T follicular helper cell (primary cell): ENCODE results near the gene TLR4.

ENCODE experiments used
- DNase-seq: peaks from one replicate; pipeline ENCODE4 v3.0.0-alpha.2; 2020; ENCODE audit warnings: low read depth
- total RNA-seq, 2 experiments: gene quantifications; one replicate each; lab custom pipeline; 2026; lab: John Stamatoyannopoulos, UW

TLR4 gene
- total RNA-seq: 0 reads per million in 2 experiments

DNA sequence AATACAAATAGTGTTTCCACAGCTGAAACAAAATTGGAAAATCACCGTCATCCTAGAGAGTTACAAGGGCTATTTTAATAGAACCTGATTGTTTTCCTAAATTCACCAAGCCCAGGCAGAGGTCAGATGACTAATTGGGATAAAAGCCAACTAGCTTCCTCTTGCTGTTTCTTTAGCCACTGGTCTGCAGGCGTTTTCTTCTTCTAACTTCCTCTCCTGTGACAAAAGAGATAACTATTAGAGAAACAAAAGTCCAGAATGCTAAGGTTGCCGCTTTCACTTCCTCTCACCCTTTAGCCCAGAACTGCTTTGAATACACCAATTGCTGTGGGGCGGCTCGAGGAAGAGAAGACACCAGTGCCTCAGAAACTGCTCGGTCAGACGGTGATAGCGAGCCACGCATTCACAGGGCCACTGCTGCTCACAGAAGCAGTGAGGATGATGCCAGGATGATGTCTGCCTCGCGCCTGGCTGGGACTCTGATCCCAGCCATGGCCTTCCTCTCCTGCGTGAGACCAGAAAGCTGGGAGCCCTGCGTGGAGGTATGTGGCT is at the start of gene TLR4:
Gene TLR4 (plus strand): TSS at position 380 of the 552 bp plus-strand sequence. CDS start 70 bp downstream, at position 450.
- no peak for DNase-seq

DNA sequence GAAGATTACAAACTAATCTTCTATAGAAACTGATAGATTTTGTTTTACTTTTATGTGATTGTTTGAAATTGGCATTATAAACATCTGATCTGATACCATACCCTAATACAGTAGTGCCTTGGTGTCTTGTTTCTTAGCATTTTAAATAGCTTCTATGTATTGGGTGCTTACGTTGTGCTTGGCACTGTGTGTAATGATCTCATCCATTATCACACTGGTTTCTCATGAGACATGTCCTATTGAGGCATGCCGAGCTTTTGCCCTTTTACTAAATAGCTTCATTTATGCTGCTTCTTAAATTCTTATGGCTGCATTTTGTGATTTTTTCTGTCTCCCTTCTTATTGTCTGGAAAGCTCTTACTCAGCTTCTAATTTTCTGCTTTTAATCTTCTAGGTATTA is 48.2 kb upstream of the TLR4 start:
- DNase-seq: no peak

GRCh38 chr9:117662651-117663050 is 41.6 kb upstream of the TLR4 start:
- no peak for DNase-seq

- no peak for DNase-seq
Observed at GRCh38 chr9:117664419-117664818, 39.8 kb upstream of the TLR4 start.

DNA sequence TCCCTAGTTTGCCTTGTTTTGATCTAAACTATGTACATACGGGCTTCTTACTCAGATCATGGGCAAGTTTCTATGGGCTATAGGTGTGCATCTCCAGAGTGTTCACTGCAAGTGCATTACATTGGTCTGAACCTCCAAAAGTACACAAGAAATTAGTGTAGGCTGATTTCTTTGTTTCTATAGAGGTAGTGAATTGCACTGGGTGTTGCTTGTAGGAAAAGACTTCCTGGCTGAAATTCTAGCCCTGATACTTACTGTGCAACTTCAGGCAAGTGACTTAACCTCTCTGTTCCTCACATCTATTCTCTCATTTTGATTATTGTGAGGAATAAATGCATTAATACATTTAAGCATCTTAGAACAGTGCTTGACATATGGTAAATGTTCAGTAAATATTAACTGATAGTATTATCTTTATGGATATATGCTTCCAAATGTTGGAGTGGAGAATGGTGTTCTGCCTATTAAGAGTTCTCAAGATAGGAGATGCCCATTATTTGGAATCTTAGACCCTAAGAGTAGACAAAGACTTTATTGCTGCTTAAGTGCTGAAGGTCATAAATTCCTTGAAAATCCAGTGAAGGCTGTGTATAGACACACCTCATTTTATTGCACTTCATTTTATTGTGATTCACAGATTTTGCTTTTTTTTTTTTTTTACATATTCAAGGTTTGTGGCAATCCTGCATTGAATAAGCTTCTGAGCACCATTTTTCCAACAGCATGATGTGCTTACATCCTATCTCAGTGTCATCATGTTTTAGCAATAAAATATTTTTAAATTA is 38.4 kb upstream of the TLR4 start:
- no peak for DNase-seq

- DNase-seq: no peak
Observed at GRCh38 chr9:117671468-117671867, 32.7 kb upstream of the TLR4 start.

DNA sequence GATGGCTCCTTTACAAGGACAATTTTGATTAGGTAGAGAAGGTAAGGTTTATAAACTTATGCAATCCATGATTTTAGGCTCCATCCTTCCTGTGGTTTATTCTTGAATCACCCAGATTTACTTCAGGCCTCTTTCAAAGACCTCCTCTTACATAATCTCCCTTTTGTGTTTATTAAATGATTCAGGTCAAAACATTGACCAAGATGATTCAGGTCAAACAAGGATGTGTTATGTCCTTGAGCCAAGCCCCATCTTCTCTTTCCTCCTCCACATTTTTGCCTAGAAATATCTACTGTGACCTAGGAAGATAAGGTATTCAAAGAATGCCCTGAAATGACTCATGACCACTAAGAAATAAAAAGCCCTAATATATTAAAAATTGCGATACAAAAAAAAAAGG is 31.8 kb upstream of the TLR4 start:
- no peak for DNase-seq

DNA sequence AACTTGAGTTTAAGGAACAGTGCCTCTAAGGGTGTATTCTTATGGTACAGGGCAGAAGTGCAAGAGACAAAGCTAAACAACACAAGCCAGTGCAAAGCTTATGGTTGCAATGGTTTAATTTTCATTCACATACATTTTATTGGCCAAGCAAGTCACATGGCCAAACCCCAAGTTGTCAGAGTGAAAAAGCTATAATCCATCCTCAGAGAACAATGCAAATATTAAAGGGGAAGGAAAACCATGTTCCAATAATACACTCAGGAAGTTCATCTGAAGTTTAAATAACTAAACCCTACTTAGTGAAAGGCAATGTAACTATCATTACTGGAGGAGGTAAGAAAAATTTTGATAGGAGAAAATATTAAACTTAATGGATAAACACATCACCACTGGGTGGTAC is 26.6 kb upstream of the TLR4 start:
- no peak for DNase-seq

GRCh38 chr9:117678871-117679270 is 25.3 kb upstream of the TLR4 start:
- DNase-seq: no peak

- no peak for DNase-seq
Observed at GRCh38 chr9:117679416-117679815, 24.8 kb upstream of the TLR4 start.

- no peak for DNase-seq
Observed at GRCh38 chr9:117681888-117682287, 22.3 kb upstream of the TLR4 start.

DNA sequence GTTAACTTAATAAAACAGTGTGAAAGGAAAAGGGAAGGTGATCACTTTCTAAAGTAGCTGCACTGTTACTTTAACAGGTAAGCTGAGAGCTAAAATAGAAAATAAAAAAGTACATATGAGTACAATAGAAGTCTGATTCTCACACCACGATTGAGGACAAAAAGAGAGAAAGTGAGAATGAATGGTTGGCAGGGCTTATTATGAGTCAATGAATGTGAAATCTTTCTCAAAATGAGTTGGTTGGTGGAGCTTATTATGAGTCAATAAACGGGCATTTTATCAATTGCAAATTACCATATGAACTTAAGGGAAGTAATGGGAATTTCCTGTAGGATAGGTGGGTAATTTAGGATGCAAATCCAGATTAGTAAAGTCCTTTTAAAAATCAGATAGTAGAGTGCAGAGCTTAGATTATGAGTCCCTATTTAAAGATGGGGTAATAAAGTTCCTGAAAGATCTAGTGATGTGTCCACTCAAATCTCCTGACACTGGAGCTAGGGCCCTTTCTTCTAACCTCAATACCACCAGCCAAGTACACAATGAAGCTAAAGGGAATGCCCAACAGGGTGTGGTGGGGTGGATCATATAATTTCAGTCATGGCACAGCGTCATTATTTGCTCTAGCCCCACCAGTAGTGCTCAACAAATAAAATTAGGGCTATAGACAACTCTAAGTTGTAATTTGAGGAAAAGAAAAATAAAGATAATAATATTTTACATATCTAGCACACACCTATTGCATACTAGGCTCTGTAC is 21.1 kb upstream of the TLR4 start:
- DNase-seq: no peak

DNA sequence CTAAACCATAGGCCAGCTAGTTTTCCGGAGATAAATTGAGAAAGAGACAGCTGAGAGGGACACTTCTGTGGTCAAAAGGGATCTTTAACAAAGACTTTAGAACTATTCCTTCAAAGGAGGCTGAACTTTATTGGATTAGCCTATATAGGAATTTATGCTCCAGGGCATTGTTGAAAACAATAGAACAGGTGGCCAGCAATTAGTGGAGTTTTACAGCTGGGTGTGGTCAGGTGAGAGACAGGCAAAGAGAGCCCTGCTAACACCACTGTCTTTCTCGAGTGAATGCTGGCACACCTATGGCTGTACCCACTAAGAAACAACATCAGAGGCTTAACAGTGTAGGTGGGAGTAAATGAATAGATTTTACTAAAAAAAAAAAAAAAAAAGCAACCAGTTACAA is 16.7 kb upstream of the TLR4 start:
- DNase-seq: no peak

GRCh38 chr9:117691367-117691766 is 12.8 kb upstream of the TLR4 start:
- DNase-seq: no peak

- no peak for DNase-seq
Observed at GRCh38 chr9:117696154-117696553, 8.0 kb upstream of the TLR4 start.

GRCh38 chr9:117697046-117697445 is 7.2 kb upstream of the TLR4 start:
- DNase-seq: no peak

GRCh38 chr9:117703537-117703936 is 666 bp upstream of the TLR4 start:
- no peak for DNase-seq

DNA sequence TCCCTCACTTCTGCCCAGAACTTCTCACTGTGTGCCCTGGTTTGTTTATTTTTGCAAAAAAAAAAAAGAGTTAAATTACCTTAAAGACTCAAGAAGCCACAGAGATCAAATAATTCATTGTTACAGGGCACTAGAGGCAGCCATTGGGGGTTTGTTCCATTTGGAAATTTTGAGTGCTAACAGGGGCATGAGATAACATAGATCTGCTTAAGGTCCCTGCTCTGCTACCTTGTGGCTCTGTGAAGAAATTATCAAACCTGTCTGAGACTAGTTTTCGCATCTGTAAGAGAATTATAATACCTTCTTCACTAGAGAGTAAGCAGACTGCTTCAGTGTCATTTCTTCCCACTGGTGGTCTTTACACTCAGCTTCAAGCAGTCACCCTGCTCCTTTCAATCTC is 394 bp downstream of the TLR4 start:
- no peak for DNase-seq

DNA sequence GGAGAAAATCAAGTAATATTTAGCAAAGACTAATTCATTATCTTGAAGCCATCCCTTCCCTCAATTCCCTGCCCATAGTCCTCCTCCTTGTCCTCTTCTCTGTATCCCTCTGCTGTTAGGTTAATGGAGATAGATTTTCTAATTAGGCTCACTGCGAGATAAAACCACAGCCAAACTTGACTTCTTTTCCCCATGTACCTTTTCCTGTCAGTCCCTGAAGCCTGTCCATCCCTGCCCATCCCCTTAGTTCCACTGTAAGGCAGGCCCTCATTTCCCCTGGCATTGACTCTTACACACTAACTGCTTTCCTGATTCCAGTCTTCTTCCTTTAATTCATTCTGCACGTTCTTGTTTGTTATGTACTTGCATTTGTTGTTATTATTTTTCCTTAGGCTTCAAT is 1.2 kb downstream of the TLR4 start:
- DNase-seq: no peak

GRCh38 chr9:117706421-117707116 is 2.4 kb downstream of the TLR4 start:
- no peak for DNase-seq

- no peak for DNase-seq
Observed at GRCh38 chr9:117707561-117707960, 3.4 kb downstream of the TLR4 start.

DNA sequence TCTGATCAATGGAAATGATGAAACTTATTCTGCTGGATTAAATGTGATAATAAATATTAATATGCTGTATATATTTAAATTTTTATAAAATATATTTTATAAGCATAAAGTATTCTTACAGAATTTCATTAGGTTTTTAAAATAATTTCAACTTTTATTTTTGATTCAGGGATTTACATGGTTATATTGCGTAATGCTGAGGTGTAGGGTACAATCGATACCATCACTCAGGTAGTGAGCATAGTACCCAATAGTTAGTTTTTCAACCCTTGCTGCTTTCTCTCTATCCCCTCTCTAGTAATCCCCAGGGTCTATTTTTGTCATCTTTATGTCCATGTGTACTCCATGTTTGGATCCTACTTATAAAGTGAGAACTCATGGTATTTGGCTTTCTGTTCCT is 5.7 kb downstream of the TLR4 start:
- no peak for DNase-seq
